ENCODE measurements around the gene MZF1. TPM values are rescaled to one million over a fixed set of nuclear protein-coding genes. Genes with fewer than 3 reads are reported as not detected.
A peak's percentile ranks its signal among the peaks of the same experiment; 100 is the strongest.

The MZF1 gene
- total RNA-seq, 1 experiment from 2014 or later = 50.7 TPM

DNA sequence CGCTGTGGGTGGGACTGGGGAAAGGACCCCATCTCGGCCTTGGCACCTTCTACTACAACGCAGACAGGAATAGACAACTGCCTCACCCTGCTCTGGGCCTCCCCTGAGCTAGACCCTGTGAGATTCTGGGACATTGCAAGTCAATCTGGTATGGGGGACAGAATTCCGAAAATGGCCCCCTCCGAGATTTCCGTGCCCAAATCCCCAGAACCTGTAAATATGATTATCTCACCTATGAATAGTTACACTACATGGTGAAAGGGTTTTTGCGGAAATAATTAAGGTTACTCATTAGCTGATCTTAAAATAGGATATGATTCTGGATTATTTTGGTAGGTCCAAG lies 52.9 kb downstream of the MZF1 start:
- BruUV-seq (replicated peaks) = no TSS peak
- no peaks in the 10 kb centered on the region for H3K9me3 Mint-ChIP-seq (ENCODE audit: unreplicated experiment)
- H3K27ac Mint-ChIP-seq (ENCODE audit: low read depth, unreplicated experiment) = peak overlapping the region; percentile 100

DNA sequence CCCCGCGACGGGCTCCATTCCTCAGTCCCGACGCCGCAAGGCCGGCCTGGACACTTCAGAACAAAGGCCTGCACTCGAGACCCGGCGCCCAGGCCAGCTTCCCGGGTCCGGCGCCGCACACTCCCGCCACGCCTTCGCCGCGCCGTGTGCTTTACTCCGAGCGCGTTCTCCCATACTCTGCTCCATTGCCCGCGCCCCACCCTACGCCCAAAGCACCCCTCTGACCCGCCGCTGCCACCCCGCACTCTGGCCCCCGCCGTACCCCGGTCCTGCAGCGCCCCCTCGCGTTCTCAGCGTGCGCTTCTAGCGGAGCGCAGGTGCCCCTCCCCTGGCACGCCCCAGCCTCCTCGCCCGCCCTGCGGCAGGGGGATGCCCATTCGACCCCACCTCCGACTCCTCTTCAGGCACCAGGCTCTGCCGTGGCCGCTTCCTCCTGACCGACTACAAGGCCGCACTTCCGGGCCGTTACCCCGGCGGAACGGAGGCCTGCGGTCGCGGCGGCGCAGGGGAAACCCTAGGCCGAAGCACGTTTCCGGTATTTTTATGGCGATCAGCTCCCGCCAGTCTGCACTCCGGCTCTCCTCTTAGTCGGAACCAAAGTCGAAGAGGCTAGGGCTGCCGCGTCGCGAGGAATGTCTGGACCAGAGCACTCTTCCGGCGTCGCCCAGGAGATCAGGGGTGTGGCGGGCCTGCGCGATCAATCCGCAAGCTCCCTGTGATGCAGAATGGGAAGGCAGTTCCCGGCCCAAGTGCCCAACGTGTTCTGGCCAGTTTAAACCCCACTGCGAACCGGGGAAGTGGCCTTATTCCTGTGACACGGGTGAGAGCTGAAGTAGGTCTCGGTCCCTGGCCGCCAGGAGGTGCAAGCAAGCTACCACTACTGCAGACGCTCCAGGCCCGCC lies 53.5 kb downstream of the MZF1 start, which contains the start of gene ZBTB45:
Gene ZBTB45 (minus strand): TSS at position 456 of the 902 bp plus-strand sequence. CDS start 2,137 bp downstream, outside the sequence.
- TF ChIP-seq, protein P1, sequence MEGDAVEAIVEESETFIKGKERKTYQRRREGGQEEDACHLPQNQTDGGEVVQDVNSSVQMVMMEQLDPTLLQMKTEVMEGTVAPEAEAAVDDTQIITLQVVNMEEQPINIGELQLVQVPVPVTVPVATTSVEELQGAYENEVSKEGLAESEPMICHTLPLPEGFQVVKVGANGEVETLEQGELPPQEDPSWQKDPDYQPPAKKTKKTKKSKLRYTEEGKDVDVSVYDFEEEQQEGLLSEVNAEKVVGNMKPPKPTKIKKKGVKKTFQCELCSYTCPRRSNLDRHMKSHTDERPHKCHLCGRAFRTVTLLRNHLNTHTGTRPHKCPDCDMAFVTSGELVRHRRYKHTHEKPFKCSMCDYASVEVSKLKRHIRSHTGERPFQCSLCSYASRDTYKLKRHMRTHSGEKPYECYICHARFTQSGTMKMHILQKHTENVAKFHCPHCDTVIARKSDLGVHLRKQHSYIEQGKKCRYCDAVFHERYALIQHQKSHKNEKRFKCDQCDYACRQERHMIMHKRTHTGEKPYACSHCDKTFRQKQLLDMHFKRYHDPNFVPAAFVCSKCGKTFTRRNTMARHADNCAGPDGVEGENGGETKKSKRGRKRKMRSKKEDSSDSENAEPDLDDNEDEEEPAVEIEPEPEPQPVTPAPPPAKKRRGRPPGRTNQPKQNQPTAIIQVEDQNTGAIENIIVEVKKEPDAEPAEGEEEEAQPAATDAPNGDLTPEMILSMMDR (IDR thresholded peaks at IDR 0.05; ENCODE audit: unreplicated experiment) = peak; percentile 86
- peak; percentile 98 for DNase-seq (ENCODE audit: unreplicated experiment)
- Mint-ChIP-seq H3K4me1 (ENCODE audit: insufficient read depth, unreplicated experiment) (peaks cover 27% of the 10 kb centered on the region), H3K27ac (ENCODE audit: low read depth, unreplicated experiment) (peak within 1 kb of the TSS; percentile 100), H3K27me3 (ENCODE audit: insufficient read depth, unreplicated experiment) (no peaks in the 10 kb centered on the region), H3K36me3 (ENCODE audit: insufficient read depth, unreplicated experiment) (peaks cover 29% of the 10 kb centered on the region), H3K4me3 (ENCODE audit: unreplicated experiment) (peak within 1 kb of the TSS; percentile 83), H3K9me3 (ENCODE audit: unreplicated experiment) (no peaks in the 10 kb centered on the region)
- intact Hi-C loops (cut with micrococcal nuclease) = loop anchor here (1.0 to 2.0 kb wide), 3 partner anchors 25 to 157 kb away; partner anchors contain the start of genes CHMP2A, TRIM28 and ZNF497
- TSS peak; percentile 69 for BruUV-seq (replicated peaks)
- POLR2A ChIA-PET = interaction anchor here (0.5 to 6.7 kb wide), 33 partner anchors 9 to 1183 kb away, joined by 3 to 194 read pairs (median 5); partner anchors contain the start of genes CHMP2A, MZF1, RNF225 and RPS5
- CTCF ChIA-PET = interaction anchor here (0.6 to 5.7 kb wide), 33 partner anchors 9 to 1414 kb away, joined by 3 to 43 read pairs (median 4); partner anchors contain the start of genes CHMP2A, TRIM28 and ZNF324B

More for the DNA sequence above, 52.9 kb downstream of the MZF1 start:
- POLR2A ChIA-PET = interaction anchor here (0.7 to 6.7 kb wide), 30 partner anchors 9 to 1109 kb away, joined by 3 to 194 read pairs (median 5); partner anchors contain the start of genes CHMP2A, MZF1, RNF225 and RPS5
- H3K4me3 Mint-ChIP-seq (ENCODE audit: unreplicated experiment) = peak overlapping the region; percentile 83
- DNase-seq (ENCODE audit: unreplicated experiment) = no peak
- peaks cover 27% of the 10 kb centered on the region for H3K4me1 Mint-ChIP-seq (ENCODE audit: insufficient read depth, unreplicated experiment)
- H3K27me3 Mint-ChIP-seq (ENCODE audit: insufficient read depth, unreplicated experiment) = no peaks in the 10 kb centered on the region
- TF ChIP-seq, protein P1 (IDR thresholded peaks at IDR 0.05; ENCODE audit: unreplicated experiment) = no peak
- peaks cover 28% of the 10 kb centered on the region for H3K36me3 Mint-ChIP-seq (ENCODE audit: insufficient read depth, unreplicated experiment)
- intact Hi-C loops (cut with micrococcal nuclease) = no loop called here
- CTCF ChIA-PET = interaction anchor here (0.6 to 5.7 kb wide), 22 partner anchors 9 to 1415 kb away, joined by 3 to 43 read pairs (median 4); partner anchors contain the start of genes CHMP2A and TRIM28

DNA sequence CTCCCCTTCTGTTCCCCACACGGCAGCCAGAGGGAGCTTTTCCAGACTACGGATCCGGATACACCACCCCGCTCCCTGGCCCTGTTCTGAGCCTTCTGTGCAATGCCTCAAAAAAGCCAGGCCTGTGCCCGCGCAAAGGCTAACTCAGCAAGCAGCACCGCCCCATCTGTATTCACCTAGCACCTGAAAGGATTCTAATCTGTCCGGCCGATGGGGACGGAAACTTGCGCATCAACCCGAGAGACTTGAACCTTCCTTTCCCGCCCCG lies 54.1 kb downstream of the MZF1 start:
- ChIA-PET POLR2A (interaction anchor here (0.5 to 6.7 kb wide), 15 partner anchors 13 to 1182 kb away, joined by 3 to 194 read pairs (median 7); partner anchors contain the start of genes CHMP2A, TRIM28, UBE2M and ZNF497), CTCF (interaction anchor here (0.6 to 5.7 kb wide), 23 partner anchors 10 to 1063 kb away, joined by 3 to 43 read pairs (median 4); partner anchors contain the start of genes CHMP2A, TRIM28 and ZNF324B)
- Mint-ChIP-seq H3K36me3 (ENCODE audit: insufficient read depth, unreplicated experiment) (peaks cover 35% of the 10 kb centered on the region), H3K4me3 (ENCODE audit: unreplicated experiment) (peak overlapping the region; percentile 83), H3K27me3 (ENCODE audit: insufficient read depth, unreplicated experiment) (no peaks in the 10 kb centered on the region), H3K9me3 (ENCODE audit: unreplicated experiment) (no peaks in the 10 kb centered on the region), H3K4me1 (ENCODE audit: insufficient read depth, unreplicated experiment) (peaks cover 27% of the 10 kb centered on the region), H3K27ac (ENCODE audit: low read depth, unreplicated experiment) (peak overlapping the region; percentile 100)
- TF ChIP-seq, protein P1 (IDR thresholded peaks at IDR 0.05; ENCODE audit: unreplicated experiment) = no peak
- intact Hi-C loops (cut with micrococcal nuclease) = loop anchor here (1.0 to 2.0 kb wide), 3 partner anchors 25 to 157 kb away; partner anchors contain the start of genes CHMP2A, TRIM28 and ZNF497
- DNase-seq (ENCODE audit: unreplicated experiment) = peak; percentile 80
- BruUV-seq (replicated peaks) = no TSS peak

Measured in MCF 10A (cell line).